ENCODE measurements around the gene PROZ. TPM values are rescaled to one million over a fixed set of nuclear protein-coding genes. Genes with fewer than 3 reads are reported as not detected.

Gene PROZ
- total and polyA plus RNA-seq, 2 of the 13 experiments (the other 11 are each of a cell fraction or from before 2014, with no cell fraction given), result 5.6 to 22.5 TPM

GRCh38 chr13:113157929-113158747 is at the start of gene PROZ (continued):
- TF ChIP-seq IKZF1 (IDR thresholded peaks at IDR 0.05), result no peak
- TF ChIP-seq AFF4 (CRISPR knock-in tag; IDR thresholded peaks at IDR 0.05), result no peak
- peak; percentile 62; the same call in 1 of the 2 replicates for TF ChIP-seq YEATS4 (CRISPR knock-in tag; IDR thresholded peaks at IDR 0.05; ENCODE audit: borderline replicate concordance)
- peak; percentile 51; the same call in 1 of the 2 replicates for TF ChIP-seq ZBTB4 (CRISPR knock-in tag; IDR thresholded peaks at IDR 0.05; ENCODE audit: borderline replicate concordance)
- peak; percentile 64; the same call in 1 of the 2 replicates for TF ChIP-seq TBX2 (CRISPR knock-in tag; IDR thresholded peaks at IDR 0.05; ENCODE audit: borderline replicate concordance)
- TF ChIP-seq IRF1 (CRISPR knock-in tag; IDR thresholded peaks at IDR 0.05; ENCODE audit: low read depth), result no peak
- TF ChIP-seq RBM39 (IDR thresholded peaks at IDR 0.05; ENCODE audit: low read depth, low read length, poor library complexity, severe bottlenecking), result no peak
- TF ChIP-seq MYPOP (CRISPR knock-in tag; IDR thresholded peaks at IDR 0.05), result no peak
- TF ChIP-seq ZNF773 (CRISPR knock-in tag; IDR thresholded peaks at IDR 0.05; ENCODE audit: borderline replicate concordance), result no peak
- no peak for TF ChIP-seq ZNF207 (IDR thresholded peaks at IDR 0.05; ENCODE audit: borderline replicate concordance)
- no peak for TF ChIP-seq ZFP36L1 (CRISPR knock-in tag; IDR thresholded peaks at IDR 0.05)
- TF ChIP-seq ZNF362 (CRISPR knock-in tag; IDR thresholded peaks at IDR 0.05; ENCODE audit: borderline replicate concordance), result no peak
- no peak for TF ChIP-seq ZBTB7A (CRISPR knock-in tag; IDR thresholded peaks at IDR 0.05)
- peak; percentile 53; the same call in 1 of the 2 replicates for TF ChIP-seq NFKBIZ (CRISPR knock-in tag; IDR thresholded peaks at IDR 0.05)
- peak; percentile 35; the same call in 1 of the 2 replicates for TF ChIP-seq CTCF (CRISPR knock-in tag; IDR thresholded peaks at IDR 0.05)

All from HepG2 (cell line).